Activated T-helper 2 cell treated with anti-CD3 and anti-CD28 coated beads, Interferon-gamma antibody, Interleukin-2, Interleukin-4, amounts not matched to agents 10 μg/mL and 5 μg/mL and 100 μg/mL, durations not matched to agents 14 hours and 24 hours and 36 hours (primary cell): ENCODE results near the gene FAM186B. TPM values are rescaled to one million over a fixed set of nuclear protein-coding genes. Genes with fewer than 3 reads are reported as not detected.
"Not testable (repeated sequence)": the region's sequence is repeated elsewhere in the genome, so short reads cannot be mapped to it uniquely, and the experiment has no call there.

ENCODE experiments used
- DNase-seq: peaks from one replicate; pipeline ENCODE4 v3.0.0; 2021; ENCODE audit warnings: low spot score
- H3K27ac Mint-ChIP-seq: one replicate; pipeline ENCODE4 v1.8.0; 2021; ENCODE audit warnings: mixed read lengths
- H3K27me3 Mint-ChIP-seq: one replicate; pipeline ENCODE4 v1.8.0; 2021; ENCODE audit warnings: low read depth, mixed read lengths
- H3K36me3 Mint-ChIP-seq: one replicate; pipeline ENCODE4 v1.8.0; 2021; ENCODE audit warnings: low read depth, mixed read lengths
- H3K4me1 Mint-ChIP-seq: one replicate; pipeline ENCODE4 v1.8.0; 2021; ENCODE audit warnings: low read depth, mixed read lengths
- H3K4me3 Mint-ChIP-seq: one replicate; pipeline ENCODE4 v1.8.0; 2021; ENCODE audit warnings: low read depth, mild to moderate bottlenecking, moderate library complexity, mixed read lengths
- H3K9me3 Mint-ChIP-seq: one replicate; pipeline ENCODE4 v1.8.0; 2021; ENCODE audit warnings: mixed read lengths
- intact Hi-C: fragments of 100-400 bp; cut with micrococcal nuclease; formaldehyde crosslinking; loops from one replicate; pipeline ENCODE4 v1.15.1; 2023
- total RNA-seq: library from RNA; stranded (reverse); gene quantifications from 2 replicates; pipeline ENCODE4 v1.2.3, GENCODE V29; 2022

FAM186B gene
- total RNA-seq, 1 donor from 2014 or later, result 0.30 TPM

DNA sequence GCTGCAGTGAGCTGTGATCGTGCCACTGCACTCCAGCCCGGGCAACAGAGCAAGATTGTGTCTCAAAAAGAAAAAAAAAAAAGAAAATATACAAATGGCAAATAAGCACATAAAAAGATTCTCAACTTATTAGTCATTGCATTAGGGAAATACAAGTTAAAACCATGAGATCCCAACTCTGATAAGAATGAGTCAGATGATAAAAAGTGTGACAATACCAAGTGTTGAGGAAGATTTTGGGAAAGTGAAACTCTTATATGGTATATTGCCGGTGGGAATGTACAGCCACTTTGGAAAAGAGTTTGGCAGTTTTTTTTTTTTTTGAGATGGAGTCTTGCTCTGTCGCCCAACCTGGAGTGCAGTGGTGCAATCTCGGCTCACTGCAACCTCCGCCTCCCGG is 10.3 kb upstream of the FAM186B start:
- intact Hi-C loops, result no loop called here
- no peaks in the 10 kb centered on the region for H3K36me3 Mint-ChIP-seq
- H3K9me3 Mint-ChIP-seq, result peaks cover 15% of the 10 kb centered on the region
- peaks cover 29% of the 10 kb centered on the region for H3K27me3 Mint-ChIP-seq
- peaks cover 6% of the 10 kb centered on the region for H3K4me1 Mint-ChIP-seq
- H3K27ac Mint-ChIP-seq, result no peak overlapping the region
- H3K4me3 Mint-ChIP-seq, result no peak overlapping the region
- no peak for DNase-seq

DNA sequence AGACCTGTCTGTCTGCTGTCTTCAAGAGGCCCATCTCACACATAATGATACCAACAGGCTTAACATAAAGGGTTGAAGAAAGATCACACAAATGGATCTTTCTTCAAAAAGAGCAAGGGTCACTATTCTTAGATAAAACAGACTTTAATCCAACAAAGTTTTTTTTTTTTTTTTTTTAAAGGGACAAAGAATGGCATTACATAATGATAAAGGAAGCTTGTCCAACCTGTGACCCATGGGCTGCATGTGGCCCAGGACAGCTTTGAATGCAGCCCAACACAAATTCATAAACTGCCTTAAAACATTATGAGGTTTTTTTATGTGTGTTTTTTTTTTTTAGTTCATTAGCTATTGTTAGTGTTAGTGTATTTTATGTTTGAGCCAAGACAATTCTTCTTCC is 6.8 kb upstream of the FAM186B start:
- DNase-seq, result no peak
- H3K9me3 Mint-ChIP-seq, result peaks cover 22% of the 10 kb centered on the region
- intact Hi-C loops, result no loop called here
- peaks cover 9% of the 10 kb centered on the region for H3K27me3 Mint-ChIP-seq
- peaks cover 6% of the 10 kb centered on the region for H3K36me3 Mint-ChIP-seq
- H3K4me1 Mint-ChIP-seq, result peaks cover 6% of the 10 kb centered on the region
- H3K27ac Mint-ChIP-seq, result no peak overlapping the region
- no peak overlapping the region for H3K4me3 Mint-ChIP-seq

DNA sequence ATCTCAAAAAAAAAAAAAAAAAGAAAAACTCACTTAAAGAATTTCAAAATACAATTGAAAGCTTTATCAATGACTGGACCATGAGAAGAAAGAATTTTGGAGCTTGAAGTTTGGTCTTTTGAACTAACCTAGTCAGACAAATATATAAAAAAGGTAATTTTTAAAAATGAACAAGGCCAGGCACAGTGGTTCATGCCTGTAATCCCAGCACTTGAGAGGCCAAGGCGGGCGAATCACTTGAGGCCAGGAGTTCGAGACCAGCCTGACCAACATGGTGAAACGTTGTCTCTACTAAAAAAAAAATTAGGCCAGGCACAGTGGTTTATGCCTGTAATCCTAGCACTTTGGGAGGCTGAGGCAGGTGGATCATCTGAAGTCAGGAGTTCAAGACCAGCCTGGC is 5.3 kb upstream of the FAM186B start:
- H3K4me1 Mint-ChIP-seq, H3K36me3 Mint-ChIP-seq, intact Hi-C loops, H3K27ac Mint-ChIP-seq, H3K4me3 Mint-ChIP-seq, DNase-seq, H3K27me3 Mint-ChIP-seq: not testable (repeated sequence)
- peaks cover 21% of the 10 kb centered on the region for H3K9me3 Mint-ChIP-seq

DNA sequence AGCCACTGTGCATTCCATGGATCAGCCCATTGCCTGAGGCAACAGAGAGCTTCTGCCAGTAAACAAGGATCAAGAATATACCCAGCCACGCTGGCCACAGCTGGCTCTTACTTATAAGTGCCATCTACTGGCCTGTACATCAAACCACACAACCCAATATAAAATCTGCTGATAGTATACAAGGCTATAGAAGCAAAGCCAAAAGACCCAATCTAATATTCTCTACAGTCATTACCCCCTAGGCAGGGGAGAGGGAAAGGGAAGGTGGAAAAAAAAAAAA is 4.4 kb upstream of the FAM186B start:
- Mint-ChIP-seq H3K27ac (no peak overlapping the region), H3K36me3 (peaks cover 6% of the 10 kb centered on the region), H3K9me3 (peaks cover 13% of the 10 kb centered on the region), H3K4me1 (peaks cover 1% of the 10 kb centered on the region), H3K27me3 (peaks cover 6% of the 10 kb centered on the region), H3K4me3 (no peak overlapping the region)
- no peak for DNase-seq
- intact Hi-C loops, result no loop called here

DNA sequence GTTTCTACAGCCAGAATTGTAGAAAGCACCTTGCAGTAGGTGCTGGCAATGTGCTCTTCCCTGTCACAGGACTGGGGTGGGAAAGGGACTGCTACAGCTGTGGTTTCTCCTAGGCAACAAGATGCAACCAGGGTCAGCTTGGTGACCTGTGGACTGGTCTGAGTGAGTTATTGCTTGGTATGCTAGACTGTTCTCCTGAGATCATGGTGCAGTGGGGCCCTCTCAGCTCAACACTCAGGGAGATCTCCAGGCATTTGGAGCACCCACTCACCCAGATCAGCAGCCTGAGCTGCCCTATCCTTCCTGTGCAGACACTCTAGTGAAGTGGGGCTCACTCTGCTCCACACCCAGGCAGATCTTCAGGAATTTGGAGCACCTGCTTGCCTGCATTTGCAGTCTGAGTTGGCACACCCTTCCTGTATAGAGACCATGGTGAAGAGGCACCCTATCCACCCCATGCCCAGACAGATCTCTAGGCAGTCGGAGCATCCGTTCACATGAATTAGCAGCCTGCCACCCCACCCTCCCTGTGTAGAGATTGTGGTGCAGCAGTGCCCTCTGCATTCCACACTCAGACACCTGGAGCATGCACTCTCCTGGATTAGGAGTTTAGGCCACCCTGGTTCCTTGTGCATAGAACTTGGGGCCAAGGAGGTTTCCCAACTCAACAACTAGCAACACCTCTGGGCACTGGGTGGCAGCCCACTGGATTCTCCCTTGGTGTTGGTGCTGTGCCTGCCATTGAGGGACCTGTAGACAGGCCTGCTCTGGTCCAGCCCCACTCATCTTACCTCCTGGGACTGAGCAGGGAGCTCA is 3.8 kb upstream of the FAM186B start:
- Mint-ChIP-seq H3K27ac (no peak overlapping the region), H3K27me3 (peaks cover 6% of the 10 kb centered on the region), H3K4me1 (peaks cover 1% of the 10 kb centered on the region), H3K36me3 (peaks cover 6% of the 10 kb centered on the region), H3K4me3 (no peak overlapping the region), H3K9me3 (peaks cover 10% of the 10 kb centered on the region)
- intact Hi-C loops, result no loop called here
- no peak for DNase-seq

DNA sequence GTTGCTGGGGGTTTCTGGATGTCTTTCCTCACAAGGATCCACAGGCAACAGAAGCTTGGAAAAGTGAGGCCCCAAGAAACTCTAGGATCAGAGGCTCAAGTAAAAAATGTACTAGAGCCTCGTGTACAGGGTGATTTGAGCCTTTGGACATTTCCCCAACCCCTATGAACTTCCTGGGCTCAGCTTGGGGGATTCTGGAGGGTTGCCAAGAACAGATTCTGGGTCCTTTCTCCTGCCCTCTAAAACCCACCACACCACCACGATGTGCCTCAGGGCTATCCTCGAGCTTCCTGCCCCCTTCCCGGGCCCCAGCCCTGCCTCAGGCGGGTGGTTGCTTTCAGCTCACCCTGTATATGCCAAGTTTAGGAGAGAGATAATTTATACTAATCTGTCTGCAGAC is 583 bp downstream of the FAM186B start:
- peaks cover 2% of the 10 kb centered on the region for H3K36me3 Mint-ChIP-seq
- no peak overlapping the region for H3K4me3 Mint-ChIP-seq
- peaks cover 1% of the 10 kb centered on the region for H3K4me1 Mint-ChIP-seq
- H3K27ac Mint-ChIP-seq, result no peak overlapping the region
- peaks cover 3% of the 10 kb centered on the region for H3K27me3 Mint-ChIP-seq
- H3K9me3 Mint-ChIP-seq, result peaks cover 2% of the 10 kb centered on the region
- DNase-seq, result no peak
- intact Hi-C loops, result no loop called here

DNA sequence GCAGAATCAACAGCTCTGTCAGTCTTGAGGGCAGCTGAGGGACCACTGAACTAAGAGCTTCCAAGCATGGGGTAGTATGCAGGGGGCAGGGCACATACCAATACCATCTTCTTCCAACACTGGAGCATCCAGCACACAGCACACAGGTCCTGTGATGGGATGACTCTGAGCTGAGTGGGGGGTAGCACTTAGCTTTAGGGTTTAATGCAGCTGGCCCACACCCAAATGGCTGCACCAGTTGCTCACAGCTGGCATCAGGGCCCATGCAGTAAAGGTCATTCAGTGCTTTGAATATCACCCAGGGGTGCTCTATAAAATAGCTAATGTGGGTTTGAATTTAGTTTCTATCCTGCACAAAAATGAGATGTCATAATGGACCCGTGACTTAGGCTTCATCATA is 1.7 kb downstream of the FAM186B start:
- H3K27ac Mint-ChIP-seq, result no peak overlapping the region
- no peaks in the 10 kb centered on the region for H3K36me3 Mint-ChIP-seq
- H3K4me3 Mint-ChIP-seq, result no peak overlapping the region
- no peaks in the 10 kb centered on the region for H3K9me3 Mint-ChIP-seq
- DNase-seq, result no peak
- peaks cover 3% of the 10 kb centered on the region for H3K27me3 Mint-ChIP-seq
- intact Hi-C loops, result no loop called here
- peaks cover 1% of the 10 kb centered on the region for H3K4me1 Mint-ChIP-seq

DNA sequence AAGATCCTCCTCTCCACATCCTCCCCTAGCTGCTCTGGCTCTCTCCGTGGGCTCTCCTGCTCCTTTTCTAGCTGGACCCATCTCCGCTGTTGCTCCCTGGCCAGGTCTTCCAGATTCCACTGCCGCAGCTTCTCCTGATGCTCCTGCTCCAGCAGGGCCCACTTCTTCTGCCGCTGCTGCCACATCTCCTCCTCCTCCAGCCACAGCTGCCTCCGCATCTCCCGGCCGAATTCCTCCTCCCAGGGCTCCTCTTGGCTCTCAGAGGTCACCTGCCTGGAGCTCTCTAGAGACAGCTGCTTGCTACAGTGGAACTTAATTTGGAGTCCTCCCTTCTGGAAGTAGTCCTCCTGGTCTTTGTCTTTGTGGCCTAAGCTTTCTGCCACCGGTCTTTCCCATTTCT is 5.5 kb downstream of the FAM186B start:
- intact Hi-C loops, result no loop called here

DNA sequence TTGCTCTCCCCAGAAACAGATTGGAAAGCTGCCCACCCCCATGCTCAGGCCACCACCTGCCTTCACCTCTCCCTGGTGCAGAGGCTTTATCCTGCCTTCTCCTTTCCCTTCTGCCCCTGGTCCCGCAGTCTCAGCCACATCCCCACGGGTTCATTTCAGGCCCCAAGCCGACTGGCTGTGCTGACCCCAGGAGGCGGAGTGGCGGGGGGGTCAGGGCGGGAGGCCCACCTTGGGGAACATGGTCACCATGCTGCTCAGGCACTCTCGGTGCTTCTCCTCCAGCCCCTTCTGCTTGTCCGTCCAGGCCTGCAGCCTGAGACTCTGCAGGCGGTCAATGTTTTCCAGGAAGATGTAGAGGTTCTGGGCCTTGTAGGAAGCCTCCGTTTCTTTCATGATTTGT is 6.9 kb downstream of the FAM186B start:
- Mint-ChIP-seq H3K27me3 (no peaks in the 10 kb centered on the region), H3K4me3 (no peak overlapping the region), H3K27ac (no peak overlapping the region), H3K9me3 (no peaks in the 10 kb centered on the region), H3K4me1 (no peaks in the 10 kb centered on the region), H3K36me3 (peaks cover 3% of the 10 kb centered on the region)
- DNase-seq, result no peak
- intact Hi-C loops, result no loop called here

More for the DNA sequence above, 5.5 kb downstream of the FAM186B start:
- no peak for DNase-seq
- Mint-ChIP-seq H3K4me3 (no peak overlapping the region), H3K27ac (no peak overlapping the region), H3K36me3 (peaks cover 3% of the 10 kb centered on the region), H3K27me3 (no peaks in the 10 kb centered on the region), H3K4me1 (no peaks in the 10 kb centered on the region), H3K9me3 (no peaks in the 10 kb centered on the region)

DNA sequence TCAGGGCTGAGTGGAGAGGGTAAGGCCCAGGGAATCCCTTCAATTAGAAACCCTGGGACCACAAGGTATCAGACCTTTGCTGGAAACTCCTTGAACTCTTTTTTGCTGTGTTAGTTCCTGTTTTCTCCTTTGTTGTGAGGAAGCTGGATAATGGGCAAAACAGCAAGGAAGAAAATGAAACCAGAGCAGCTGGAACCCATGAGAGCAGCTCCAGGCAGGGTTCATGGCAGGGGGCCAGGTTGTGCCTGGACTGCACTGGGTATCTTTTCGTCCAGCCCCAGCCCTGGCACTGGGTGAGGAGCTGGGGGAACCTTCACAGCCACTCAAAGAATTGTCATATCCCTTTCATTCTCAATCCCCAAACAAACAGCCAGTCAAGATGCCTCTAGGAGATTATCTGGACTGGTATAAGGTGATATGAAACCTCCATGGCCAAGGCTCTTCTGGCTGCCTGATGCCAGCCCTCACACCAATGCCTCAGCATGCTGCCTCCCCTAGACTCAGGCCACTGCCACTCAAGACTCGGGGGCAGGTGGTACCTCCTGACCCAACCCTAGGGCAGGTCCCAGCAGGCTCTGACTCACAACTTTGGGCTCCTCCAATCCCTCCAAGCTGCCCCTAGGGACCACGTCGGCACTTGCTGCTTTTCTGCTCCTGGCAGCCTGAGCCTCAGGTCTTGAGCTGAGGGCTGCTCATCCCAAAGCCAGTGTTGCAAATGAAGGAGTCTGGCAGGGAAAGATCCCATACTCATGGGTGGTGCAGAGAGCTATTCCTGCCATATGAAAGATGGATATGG is 16.5 kb downstream of the FAM186B start:
- Mint-ChIP-seq H3K9me3 (peaks cover 11% of the 10 kb centered on the region), H3K4me1 (no peaks in the 10 kb centered on the region), H3K27ac (no peak overlapping the region), H3K36me3 (peaks cover 14% of the 10 kb centered on the region), H3K4me3 (no peak overlapping the region), H3K27me3 (no peaks in the 10 kb centered on the region)
- intact Hi-C loops, result no loop called here
- no peak for DNase-seq

DNA sequence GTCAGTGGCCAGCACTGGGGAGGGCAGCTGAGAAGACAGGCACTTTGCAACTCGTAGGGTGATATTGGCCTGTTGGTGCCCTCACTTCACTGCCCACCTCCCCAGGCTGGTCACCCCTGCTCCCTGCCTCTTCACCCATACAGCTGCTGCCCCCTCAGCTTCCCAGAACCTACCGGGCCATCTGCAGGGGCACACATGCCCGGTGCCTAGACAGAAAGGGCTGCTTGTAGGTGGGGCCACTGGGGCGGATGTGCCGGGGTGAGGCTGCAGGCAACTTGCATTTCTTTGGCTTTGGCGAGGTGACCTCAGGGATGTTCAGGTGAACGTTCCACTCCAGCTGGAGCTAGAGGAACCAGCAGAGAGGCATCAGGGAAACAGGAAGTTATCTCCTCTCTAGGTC is 17.2 kb downstream of the FAM186B start:
- Mint-ChIP-seq H3K36me3 (peaks cover 19% of the 10 kb centered on the region), H3K9me3 (peaks cover 11% of the 10 kb centered on the region), H3K27me3 (no peaks in the 10 kb centered on the region), H3K4me3 (no peak overlapping the region), H3K4me1 (no peaks in the 10 kb centered on the region), H3K27ac (no peak overlapping the region)
- no peak for DNase-seq
- intact Hi-C loops, result no loop called here

DNA sequence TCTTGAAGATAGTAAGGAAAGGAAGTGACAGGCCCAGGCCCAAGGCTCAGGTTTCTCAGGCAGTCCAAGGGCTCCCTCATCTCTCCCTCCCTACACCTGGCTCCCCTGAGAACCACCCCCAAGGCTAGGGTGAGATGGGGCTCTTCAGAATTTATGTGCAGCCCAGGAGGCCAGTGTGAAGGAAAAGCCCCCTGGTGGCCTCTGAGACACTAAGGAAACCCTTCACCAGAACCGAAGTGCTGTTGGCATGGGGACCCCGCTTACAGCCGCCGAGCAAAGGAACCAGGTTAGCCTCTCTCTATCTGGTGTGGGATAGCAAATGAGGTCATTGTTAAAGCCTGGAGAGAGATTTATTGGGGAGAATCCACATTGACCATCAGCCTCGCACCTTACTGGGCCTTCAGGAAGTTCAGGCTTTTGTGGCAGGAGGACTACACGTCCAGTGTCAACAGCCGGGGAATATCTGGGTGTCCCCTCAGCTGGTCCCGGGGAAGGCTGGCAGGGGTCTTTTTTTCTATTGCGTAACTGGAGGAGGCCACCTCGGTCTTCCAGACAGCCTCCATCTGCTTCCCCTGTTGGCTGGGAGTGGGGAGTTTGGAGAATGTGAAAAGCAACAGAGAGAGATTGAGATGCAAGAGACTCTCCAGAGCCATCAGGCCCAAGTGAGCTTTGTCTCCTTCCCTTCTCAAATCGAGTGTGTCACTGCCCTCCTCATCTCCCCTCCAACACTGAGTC is 18.1 kb downstream of the FAM186B start:
- Mint-ChIP-seq H3K4me3 (no peak overlapping the region), H3K27me3 (no peaks in the 10 kb centered on the region), H3K36me3 (peaks cover 19% of the 10 kb centered on the region), H3K9me3 (peaks cover 11% of the 10 kb centered on the region), H3K4me1 (no peaks in the 10 kb centered on the region), H3K27ac (no peak overlapping the region)
- intact Hi-C loops, result no loop called here
- no peak for DNase-seq
